ENCODE data around the gene ZNF391.

- TF ChIP-seq CTCF (IDR thresholded peaks at IDR 0.05; ENCODE audit: insufficient read depth, low read depth, low read length) (no peak), EZH2 (IDR thresholded peaks at IDR 0.05; ENCODE audit: insufficient read depth, low read length) (no peak)
Observed at GRCh38 chr6:27358786-27359185, 29.8 kb upstream of the ZNF391 start.

All from astrocyte (in vitro differentiated cells and primary cell).